Astrocyte of the spinal cord (primary cell): ENCODE measurements around the gene CD160.

Source experiments
- DNase-seq: peaks from one replicate; pipeline ENCODE4 v3.0.0; 2011; ENCODE audit warnings: low read depth, low spot score
- H3K4me3 ChIP-seq: 2 replicates; pipeline ENCODE4 v1.5.1; 2011; ENCODE audit warnings: low read depth, mild to moderate bottlenecking, low read length, moderate library complexity
- in situ Hi-C: cut with HindIII; loops from 2 replicates; pipeline ENCODE4 v1.10.0; 2017; ENCODE audit warnings: low sequenced_read_pairs
- TF ChIP-seq, protein P1 (sequence below): IDR thresholded peaks from 2 replicates; pipeline ENCODE4 v1.5.1; 2012; ENCODE audit warnings: low read depth, mild to moderate bottlenecking, low read length, inconsistent platforms

Gene CD160

GRCh38 chr1:145773423-145773822 lies 54.1 kb downstream of the CD160 start:
- in situ Hi-C loops = no loop called here
- TF ChIP-seq, protein P1, sequence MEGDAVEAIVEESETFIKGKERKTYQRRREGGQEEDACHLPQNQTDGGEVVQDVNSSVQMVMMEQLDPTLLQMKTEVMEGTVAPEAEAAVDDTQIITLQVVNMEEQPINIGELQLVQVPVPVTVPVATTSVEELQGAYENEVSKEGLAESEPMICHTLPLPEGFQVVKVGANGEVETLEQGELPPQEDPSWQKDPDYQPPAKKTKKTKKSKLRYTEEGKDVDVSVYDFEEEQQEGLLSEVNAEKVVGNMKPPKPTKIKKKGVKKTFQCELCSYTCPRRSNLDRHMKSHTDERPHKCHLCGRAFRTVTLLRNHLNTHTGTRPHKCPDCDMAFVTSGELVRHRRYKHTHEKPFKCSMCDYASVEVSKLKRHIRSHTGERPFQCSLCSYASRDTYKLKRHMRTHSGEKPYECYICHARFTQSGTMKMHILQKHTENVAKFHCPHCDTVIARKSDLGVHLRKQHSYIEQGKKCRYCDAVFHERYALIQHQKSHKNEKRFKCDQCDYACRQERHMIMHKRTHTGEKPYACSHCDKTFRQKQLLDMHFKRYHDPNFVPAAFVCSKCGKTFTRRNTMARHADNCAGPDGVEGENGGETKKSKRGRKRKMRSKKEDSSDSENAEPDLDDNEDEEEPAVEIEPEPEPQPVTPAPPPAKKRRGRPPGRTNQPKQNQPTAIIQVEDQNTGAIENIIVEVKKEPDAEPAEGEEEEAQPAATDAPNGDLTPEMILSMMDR = no peak
- DNase-seq = no peak
- no peak overlapping the region for H3K4me3 ChIP-seq

GRCh38 chr1:145777357-145778145 lies 58.3 kb downstream of the CD160 start:
- DNase-seq = no peak
- TF ChIP-seq, protein P1 = no peak
- H3K4me3 ChIP-seq = no peak overlapping the region
- in situ Hi-C loops = no loop called here

DNA sequence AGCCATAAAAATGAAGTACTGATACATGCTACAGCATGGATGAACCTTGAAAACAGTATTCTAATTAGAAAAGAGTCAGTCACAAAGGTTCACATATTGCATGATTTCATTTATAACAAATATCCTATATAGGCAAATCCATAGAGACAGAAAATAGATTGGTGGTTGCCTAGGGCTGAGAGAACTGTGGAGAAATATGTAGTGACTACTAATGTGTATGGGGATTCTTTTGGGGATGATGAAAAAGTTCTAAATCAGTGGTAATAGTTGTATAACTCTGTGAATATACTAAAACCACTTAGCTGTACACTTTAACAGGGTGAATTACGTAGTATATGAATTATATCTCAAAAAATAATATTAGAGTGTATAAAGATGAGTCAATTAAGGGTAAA lies 58.8 kb downstream of the CD160 start:
- DNase-seq = no peak
- in situ Hi-C loops = no loop called here
- no peak overlapping the region for H3K4me3 ChIP-seq
- TF ChIP-seq, protein P1 = no peak

- in situ Hi-C loops = no loop called here
- TF ChIP-seq, protein P1 = no peak
- peak; percentile 90 for DNase-seq
- H3K4me3 ChIP-seq = no peak overlapping the region
Observed at GRCh38 chr1:145782272-145783099, 63.2 kb downstream of the CD160 start.

- DNase-seq = no peak
- TF ChIP-seq, protein P1 = no peak
- H3K4me3 ChIP-seq = no peak overlapping the region
- in situ Hi-C loops = no loop called here
Observed at GRCh38 chr1:145784409-145784808, 65.1 kb downstream of the CD160 start.

DNA sequence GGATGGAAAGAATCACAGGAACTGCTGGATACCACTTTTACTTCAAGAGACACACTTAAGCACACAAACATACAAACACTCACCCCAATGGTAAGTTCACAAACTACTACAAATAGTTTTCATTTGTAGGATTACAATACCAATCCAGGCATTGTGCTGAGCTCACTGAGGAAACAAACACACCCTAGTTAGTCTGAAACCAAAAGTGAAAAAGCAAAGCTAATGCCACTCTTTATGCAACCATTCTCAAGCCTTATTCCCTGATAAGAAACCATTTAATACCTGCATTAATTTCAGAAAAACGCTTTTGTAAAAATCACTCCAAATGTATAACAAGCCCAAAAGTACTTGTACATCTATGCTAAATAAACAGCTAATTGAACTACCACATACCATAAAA lies 66.2 kb downstream of the CD160 start:
- no peak overlapping the region for H3K4me3 ChIP-seq
- in situ Hi-C loops = no loop called here
- no peak for DNase-seq
- TF ChIP-seq, protein P1 = no peak
